ENCODE results near the gene COL1A2.

The COL1A2 gene

DNA sequence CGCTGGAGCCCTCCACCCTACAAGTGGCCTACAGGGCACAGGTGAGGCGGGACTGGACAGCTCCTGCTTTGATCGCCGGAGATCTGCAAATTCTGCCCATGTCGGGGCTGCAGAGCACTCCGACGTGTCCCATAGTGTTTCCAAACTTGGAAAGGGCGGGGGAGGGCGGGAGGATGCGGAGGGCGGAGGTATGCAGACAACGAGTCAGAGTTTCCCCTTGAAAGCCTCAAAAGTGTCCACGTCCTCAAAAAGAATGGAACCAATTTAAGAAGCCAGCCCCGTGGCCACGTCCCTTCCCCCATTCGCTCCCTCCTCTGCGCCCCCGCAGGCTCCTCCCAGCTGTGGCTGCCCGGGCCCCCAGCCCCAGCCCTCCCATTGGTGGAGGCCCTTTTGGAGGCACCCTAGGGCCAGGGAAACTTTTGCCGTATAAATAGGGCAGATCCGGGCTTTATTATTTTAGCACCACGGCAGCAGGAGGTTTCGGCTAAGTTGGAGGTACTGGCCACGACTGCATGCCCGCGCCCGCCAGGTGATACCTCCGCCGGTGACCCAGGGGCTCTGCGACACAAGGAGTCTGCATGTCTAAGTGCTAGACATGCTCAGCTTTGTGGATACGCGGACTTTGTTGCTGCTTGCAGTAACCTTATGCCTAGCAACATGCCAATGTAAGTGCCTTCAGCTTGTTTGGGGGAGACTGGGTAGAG is at the start of gene COL1A2:
TSS of gene COL1A2 (plus strand) at position 459 of the 704 bp plus-strand sequence. CDS start at position 596, 137 bp downstream.
- Histone ChIP-seq H3K4me1 (ENCODE audit: control insufficient read depth in 1 of 2, insufficient read depth in 1 of 2, low read depth in 1 of 2, low read length in 1 of 2) (peaks cover 0 to 3% of the 10 kb centered on the region in 2 experiments), H3K27me3 (peaks cover 70% of the 10 kb centered on the region), H3K27ac (no peak within 1 kb of the TSS), H3K9me3 (no peaks in the 10 kb centered on the region), H3K36me3 (no peaks in the 10 kb centered on the region), H3K4me3 (ENCODE audit: low read depth in 1 of 2, low read length in 1 of 2) (no peak within 1 kb of the TSS)
- TF ChIP-seq, protein P1, sequence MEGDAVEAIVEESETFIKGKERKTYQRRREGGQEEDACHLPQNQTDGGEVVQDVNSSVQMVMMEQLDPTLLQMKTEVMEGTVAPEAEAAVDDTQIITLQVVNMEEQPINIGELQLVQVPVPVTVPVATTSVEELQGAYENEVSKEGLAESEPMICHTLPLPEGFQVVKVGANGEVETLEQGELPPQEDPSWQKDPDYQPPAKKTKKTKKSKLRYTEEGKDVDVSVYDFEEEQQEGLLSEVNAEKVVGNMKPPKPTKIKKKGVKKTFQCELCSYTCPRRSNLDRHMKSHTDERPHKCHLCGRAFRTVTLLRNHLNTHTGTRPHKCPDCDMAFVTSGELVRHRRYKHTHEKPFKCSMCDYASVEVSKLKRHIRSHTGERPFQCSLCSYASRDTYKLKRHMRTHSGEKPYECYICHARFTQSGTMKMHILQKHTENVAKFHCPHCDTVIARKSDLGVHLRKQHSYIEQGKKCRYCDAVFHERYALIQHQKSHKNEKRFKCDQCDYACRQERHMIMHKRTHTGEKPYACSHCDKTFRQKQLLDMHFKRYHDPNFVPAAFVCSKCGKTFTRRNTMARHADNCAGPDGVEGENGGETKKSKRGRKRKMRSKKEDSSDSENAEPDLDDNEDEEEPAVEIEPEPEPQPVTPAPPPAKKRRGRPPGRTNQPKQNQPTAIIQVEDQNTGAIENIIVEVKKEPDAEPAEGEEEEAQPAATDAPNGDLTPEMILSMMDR (IDR thresholded peaks at IDR 0.05) = no peak

GRCh38 chr7:94345907-94346306 is 48.8 kb upstream of the COL1A2 start:
- H3K4me3 ChIP-seq (ENCODE audit: low read depth in 1 of 2, low read length in 1 of 2) = no peak overlapping the region
- no peak overlapping the region for H3K27ac ChIP-seq
- H3K4me1 ChIP-seq (ENCODE audit: control insufficient read depth in 1 of 2, insufficient read depth in 1 of 2, low read depth in 1 of 2, low read length in 1 of 2) = no peaks in the 10 kb centered on the region
- no peaks in the 10 kb centered on the region for H3K27me3 ChIP-seq
- H3K36me3 ChIP-seq = no peaks in the 10 kb centered on the region
- no peaks in the 10 kb centered on the region for H3K9me3 ChIP-seq
- TF ChIP-seq, protein P1 (IDR thresholded peaks at IDR 0.05) = no peak

GRCh38 chr7:94348142-94348541 is 46.6 kb upstream of the COL1A2 start:
- TF ChIP-seq, protein P1 (IDR thresholded peaks at IDR 0.05) = no peak
- Histone ChIP-seq H3K4me1 (ENCODE audit: control insufficient read depth in 1 of 2, insufficient read depth in 1 of 2, low read depth in 1 of 2, low read length in 1 of 2) (no peaks in the 10 kb centered on the region), H3K27me3 (peaks cover 4% of the 10 kb centered on the region), H3K36me3 (no peaks in the 10 kb centered on the region), H3K27ac (no peak overlapping the region), H3K4me3 (ENCODE audit: low read depth in 1 of 2, low read length in 1 of 2) (no peak overlapping the region), H3K9me3 (no peaks in the 10 kb centered on the region)

GRCh38 chr7:94350734-94351133 is 44.0 kb upstream of the COL1A2 start:
- H3K27ac ChIP-seq = no peak overlapping the region
- no peaks in the 10 kb centered on the region for H3K9me3 ChIP-seq
- H3K4me3 ChIP-seq (ENCODE audit: low read depth in 1 of 2, low read length in 1 of 2) = no peak overlapping the region
- no peaks in the 10 kb centered on the region for H3K36me3 ChIP-seq
- TF ChIP-seq, protein P1 (IDR thresholded peaks at IDR 0.05) = no peak
- H3K27me3 ChIP-seq = peaks cover 4% of the 10 kb centered on the region
- H3K4me1 ChIP-seq (ENCODE audit: control insufficient read depth in 1 of 2, insufficient read depth in 1 of 2, low read depth in 1 of 2, low read length in 1 of 2) = no peaks in the 10 kb centered on the region

DNA sequence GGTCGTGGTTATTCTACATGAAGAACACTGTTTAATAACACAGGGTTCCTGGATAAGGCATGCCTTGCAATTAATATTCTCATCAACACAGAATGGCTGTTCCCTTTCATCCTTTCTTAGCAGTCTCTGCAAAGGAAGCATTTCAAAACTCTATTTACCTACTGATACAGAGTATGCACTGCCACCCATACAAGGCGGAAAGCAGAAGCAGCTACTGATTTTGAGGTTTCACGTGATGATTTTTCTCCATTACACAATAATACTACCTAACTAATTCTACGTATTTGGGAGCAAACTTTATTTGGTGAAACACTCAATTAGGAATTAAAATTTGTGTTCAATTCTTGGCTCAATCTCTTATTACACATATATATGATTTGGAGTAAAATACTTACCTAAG is 43.0 kb upstream of the COL1A2 start:
- H3K36me3 ChIP-seq = no peaks in the 10 kb centered on the region
- TF ChIP-seq, protein P1 (IDR thresholded peaks at IDR 0.05) = no peak
- H3K4me1 ChIP-seq (ENCODE audit: control insufficient read depth in 1 of 2, insufficient read depth in 1 of 2, low read depth in 1 of 2, low read length in 1 of 2) = no peaks in the 10 kb centered on the region
- H3K4me3 ChIP-seq (ENCODE audit: low read depth in 1 of 2, low read length in 1 of 2) = no peak overlapping the region
- no peak overlapping the region for H3K27ac ChIP-seq
- H3K9me3 ChIP-seq = no peaks in the 10 kb centered on the region
- peaks cover 4% of the 10 kb centered on the region for H3K27me3 ChIP-seq

Measured in neutrophil (primary cell).